GM23248 (cell line): Measurements from ENCODE around the gene TET2.

ENCODE experiments used
- EZH2 ChIP-seq: fragments of 200-600 bp; sonication (generic); IDR thresholded peaks from 2 replicates; pipeline ENCODE4 v1.6.1; 2018; ENCODE audit warnings: antibody characterized with exemption, mild to moderate bottlenecking; ENCODE audit not compliant: insufficient read depth, poor library complexity, severe bottlenecking
- EZH2phosphoT487 ChIP-seq: fragments of 200-600 bp; sonication (generic); IDR thresholded peaks from 2 replicates; pipeline ENCODE4 v1.6.1; 2018; ENCODE audit warnings: antibody characterized with exemption, moderate library complexity, mild to moderate bottlenecking, low read depth; ENCODE audit not compliant: insufficient read depth

DNA sequence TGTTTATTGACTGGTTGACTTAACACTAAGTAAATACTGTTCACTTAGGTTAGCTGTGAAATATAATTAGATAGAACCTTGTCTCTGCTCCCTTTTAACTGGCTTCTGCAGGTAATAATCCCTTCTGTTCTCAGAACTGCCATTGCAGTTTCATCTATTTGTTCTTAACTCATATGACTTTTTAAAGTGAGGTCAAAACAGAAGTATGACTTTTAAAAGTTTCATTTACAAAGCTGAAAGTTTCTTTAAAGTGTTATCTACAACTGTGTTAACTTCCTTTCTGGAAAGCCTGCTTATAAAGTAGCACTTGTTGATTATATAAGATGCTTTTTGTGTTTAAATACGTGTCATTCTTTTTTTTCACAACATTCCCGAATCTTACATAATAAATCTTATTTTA lies 127.4 kb downstream of the TET2 start:
- TF ChIP-seq EZH2phosphoT487 = no peak
- TF ChIP-seq EZH2 = no peak
